ENCODE data around the gene BBS12.
A peak's percentile ranks its signal among the peaks of the same experiment; 100 is the strongest.

BBS12 gene

GRCh38 chr4:122732329-122733026, at the start of gene BBS12:
BBS12 (plus strand) TSS chr4:122732704; CDS start chr4:122741893, 9,189 bp downstream.
- TF ChIP-seq CREB1 (IDR thresholded peaks at IDR 0.05; ENCODE audit: low read depth) (peak; percentile 34; the same call in 1 of the 2 replicates), TEAD4 (IDR thresholded peaks at IDR 0.05) (no peak), MAX (IDR thresholded peaks at IDR 0.05) (no peak; the same call in none of the 2 replicates), TCF12 (IDR thresholded peaks at IDR 0.05; ENCODE audit: low read depth) (no peak), YY1 (IDR thresholded peaks at IDR 0.05; ENCODE audit: low read depth) (no peak), RAD21 (IDR thresholded peaks at IDR 0.05; ENCODE audit: low read depth) (peak; percentile 35; the same call in 1 of the 2 replicates), USF1 (IDR thresholded peaks at IDR 0.05) (no peak), TAF1 (IDR thresholded peaks at IDR 0.05; ENCODE audit: low read depth) (peak; percentile 61), NFIC (IDR thresholded peaks at IDR 0.05) (no peak), FOXM1 (IDR thresholded peaks at IDR 0.05; ENCODE audit: borderline replicate concordance, low read depth) (no peak), EGR1 (IDR thresholded peaks at IDR 0.05) (no peak), CEBPB (IDR thresholded peaks at IDR 0.05) (no peak), ZBTB7A (IDR thresholded peaks at IDR 0.05; ENCODE audit: low read depth) (peak; percentile 74), EP300 (IDR thresholded peaks at IDR 0.05; ENCODE audit: borderline replicate concordance) (no peak)
- TF ChIP-seq, protein P1, sequence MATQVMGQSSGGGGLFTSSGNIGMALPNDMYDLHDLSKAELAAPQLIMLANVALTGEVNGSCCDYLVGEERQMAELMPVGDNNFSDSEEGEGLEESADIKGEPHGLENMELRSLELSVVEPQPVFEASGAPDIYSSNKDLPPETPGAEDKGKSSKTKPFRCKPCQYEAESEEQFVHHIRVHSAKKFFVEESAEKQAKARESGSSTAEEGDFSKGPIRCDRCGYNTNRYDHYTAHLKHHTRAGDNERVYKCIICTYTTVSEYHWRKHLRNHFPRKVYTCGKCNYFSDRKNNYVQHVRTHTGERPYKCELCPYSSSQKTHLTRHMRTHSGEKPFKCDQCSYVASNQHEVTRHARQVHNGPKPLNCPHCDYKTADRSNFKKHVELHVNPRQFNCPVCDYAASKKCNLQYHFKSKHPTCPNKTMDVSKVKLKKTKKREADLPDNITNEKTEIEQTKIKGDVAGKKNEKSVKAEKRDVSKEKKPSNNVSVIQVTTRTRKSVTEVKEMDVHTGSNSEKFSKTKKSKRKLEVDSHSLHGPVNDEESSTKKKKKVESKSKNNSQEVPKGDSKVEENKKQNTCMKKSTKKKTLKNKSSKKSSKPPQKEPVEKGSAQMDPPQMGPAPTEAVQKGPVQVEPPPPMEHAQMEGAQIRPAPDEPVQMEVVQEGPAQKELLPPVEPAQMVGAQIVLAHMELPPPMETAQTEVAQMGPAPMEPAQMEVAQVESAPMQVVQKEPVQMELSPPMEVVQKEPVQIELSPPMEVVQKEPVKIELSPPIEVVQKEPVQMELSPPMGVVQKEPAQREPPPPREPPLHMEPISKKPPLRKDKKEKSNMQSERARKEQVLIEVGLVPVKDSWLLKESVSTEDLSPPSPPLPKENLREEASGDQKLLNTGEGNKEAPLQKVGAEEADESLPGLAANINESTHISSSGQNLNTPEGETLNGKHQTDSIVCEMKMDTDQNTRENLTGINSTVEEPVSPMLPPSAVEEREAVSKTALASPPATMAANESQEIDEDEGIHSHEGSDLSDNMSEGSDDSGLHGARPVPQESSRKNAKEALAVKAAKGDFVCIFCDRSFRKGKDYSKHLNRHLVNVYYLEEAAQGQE (IDR thresholded peaks at IDR 0.05; ENCODE audit: low read depth), result no peak

DNA sequence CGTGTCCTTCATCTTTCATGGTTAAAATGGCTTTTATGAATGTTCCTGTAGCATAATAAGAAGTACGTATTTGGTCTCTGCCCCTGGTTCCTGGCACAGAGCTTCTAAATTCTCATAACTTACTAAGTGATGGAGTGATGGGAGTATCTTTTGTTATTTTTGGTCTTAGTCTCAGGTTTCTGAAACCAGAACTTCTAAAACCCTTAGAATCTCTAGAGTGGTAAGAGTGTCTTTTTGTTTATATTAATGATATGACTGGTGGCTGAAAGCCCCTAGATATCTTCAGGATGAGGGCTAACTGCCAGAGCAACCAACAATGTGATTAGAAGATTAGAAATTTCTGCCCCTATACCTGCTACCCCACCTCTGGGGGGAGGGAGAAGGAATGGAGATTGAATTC, 45.8 kb upstream of the BBS12 start:
- TF ChIP-seq TEAD4 (IDR thresholded peaks at IDR 0.05), result no peak
- no peak for TF ChIP-seq EP300 (IDR thresholded peaks at IDR 0.05; ENCODE audit: borderline replicate concordance)

DNA sequence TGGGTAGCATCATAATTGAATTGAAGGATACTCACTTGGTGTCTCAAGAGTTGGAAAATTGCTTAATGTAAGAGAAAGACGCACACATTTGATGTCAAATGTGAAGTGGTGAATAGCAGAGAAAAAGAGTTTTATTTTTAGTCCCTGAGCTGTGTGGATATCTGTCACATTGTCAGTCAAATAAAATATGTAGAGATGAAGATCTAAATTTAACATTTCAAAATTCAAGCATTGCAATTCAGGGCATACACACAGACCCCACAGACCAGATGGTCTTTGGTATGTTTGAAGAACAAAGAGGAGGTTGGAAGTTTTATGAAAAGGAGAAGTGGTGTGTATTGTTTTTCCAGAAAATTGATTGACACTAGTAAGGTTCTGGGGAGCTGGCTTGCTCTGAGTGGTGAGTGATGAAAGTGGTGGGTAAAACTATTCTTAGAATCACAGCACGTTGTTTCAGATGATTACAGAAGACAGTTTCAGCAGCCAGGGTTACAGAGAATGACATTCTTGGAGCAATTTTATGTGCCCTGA, 44.9 kb upstream of the BBS12 start:
- TF ChIP-seq, protein P1 (IDR thresholded peaks at IDR 0.05; ENCODE audit: low read depth), result no peak
- no peak for TF ChIP-seq CREB1 (IDR thresholded peaks at IDR 0.05; ENCODE audit: low read depth)
- TF ChIP-seq CEBPB (IDR thresholded peaks at IDR 0.05), result no peak
- TF ChIP-seq USF1 (IDR thresholded peaks at IDR 0.05), result no peak
- no peak for TF ChIP-seq TEAD4 (IDR thresholded peaks at IDR 0.05)
- TF ChIP-seq EP300 (IDR thresholded peaks at IDR 0.05; ENCODE audit: borderline replicate concordance), result no peak
- no peak for TF ChIP-seq YY1 (IDR thresholded peaks at IDR 0.05; ENCODE audit: low read depth)
- TF ChIP-seq EGR1 (IDR thresholded peaks at IDR 0.05), result no peak

DNA sequence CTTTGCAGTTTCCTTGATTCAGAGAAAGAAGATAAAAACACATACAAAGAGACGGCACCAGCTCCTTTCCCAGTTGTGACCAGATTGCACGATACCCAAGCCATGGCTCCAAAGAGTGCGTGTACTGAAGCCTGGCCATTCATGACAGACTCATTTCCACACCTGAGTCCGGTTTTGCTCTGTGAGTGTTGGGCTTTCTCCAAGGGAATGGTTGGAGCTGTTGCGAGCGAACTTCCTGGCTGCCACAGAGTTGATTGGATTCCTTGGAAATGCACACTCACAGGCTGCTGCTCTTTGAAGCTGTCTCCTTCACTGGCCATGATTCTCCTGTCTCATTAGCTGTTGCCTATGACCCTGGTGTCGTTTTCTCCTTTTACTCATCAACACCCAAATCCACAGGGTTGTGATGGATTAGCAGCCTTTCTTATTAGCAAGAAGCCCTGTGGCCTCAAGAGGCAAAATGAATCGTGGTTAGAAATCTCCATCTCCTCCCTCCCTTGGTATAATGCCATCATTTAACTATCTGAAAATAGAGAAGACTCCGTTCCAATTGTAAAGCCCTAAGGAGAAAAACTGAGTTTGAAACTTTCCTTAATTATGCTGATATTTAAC, 43.9 kb upstream of the BBS12 start:
- TF ChIP-seq EP300 (IDR thresholded peaks at IDR 0.05; ENCODE audit: borderline replicate concordance) (no peak), ZBTB7A (IDR thresholded peaks at IDR 0.05; ENCODE audit: low read depth) (no peak), CEBPB (IDR thresholded peaks at IDR 0.05) (no peak), USF1 (IDR thresholded peaks at IDR 0.05) (no peak), TAF1 (IDR thresholded peaks at IDR 0.05; ENCODE audit: low read depth) (no peak), FOXM1 (IDR thresholded peaks at IDR 0.05; ENCODE audit: borderline replicate concordance, low read depth) (no peak), EGR1 (IDR thresholded peaks at IDR 0.05) (no peak)
- TF ChIP-seq, protein P1 (IDR thresholded peaks at IDR 0.05; ENCODE audit: low read depth), result no peak

All from Ishikawa (cell line).